TTC549 (cell line): ENCODE results near the gene MIEF1.

ENCODE experiments used
- FAIRE-seq: peaks from 2 replicates; lab custom pipeline; 2012; peaks lifted over from hg19 to GRCh38; lab: Jason Lieb, UNC

Gene MIEF1

GRCh38 chr22:39502109-39502788, at the start of gene MIEF1:
MIEF1 (plus strand) TSS chr22:39502290; CDS start chr22:39511295, 9,005 bp downstream.
- FAIRE-seq = peak; percentile 79

- FAIRE-seq = no peak
Measured at GRCh38 chr22:39452740-39453040, 49.4 kb upstream of the MIEF1 start.

- FAIRE-seq = no peak
Measured at GRCh38 chr22:39453765-39454378, 48.2 kb upstream of the MIEF1 start.

GRCh38 chr22:39454385-39454871, 47.7 kb upstream of the MIEF1 start:
- no peak for FAIRE-seq

- no peak for FAIRE-seq
Measured at GRCh38 chr22:39456522-39457197, 45.4 kb upstream of the MIEF1 start, which contains the start of gene MGAT3. MGAT3 (plus strand) TSS chr22:39457012; CDS start chr22:39487348, 30,336 bp downstream.

GRCh38 chr22:39457198-39457555, 44.9 kb upstream of the MIEF1 start:
- FAIRE-seq = no peak

- FAIRE-seq = no peak
Measured at GRCh38 chr22:39457556-39458443, 44.3 kb upstream of the MIEF1 start.

- no peak for FAIRE-seq
Measured at GRCh38 chr22:39458444-39459083, 43.5 kb upstream of the MIEF1 start.

- FAIRE-seq = no peak
Measured at GRCh38 chr22:39459681-39460080, 42.4 kb upstream of the MIEF1 start.

- no peak for FAIRE-seq
Measured at GRCh38 chr22:39462443-39463221, 39.5 kb upstream of the MIEF1 start.

GRCh38 chr22:39463277-39463676, 38.8 kb upstream of the MIEF1 start:
- no peak for FAIRE-seq

- FAIRE-seq = no peak
Measured at GRCh38 chr22:39463931-39464390, 38.1 kb upstream of the MIEF1 start.

- no peak for FAIRE-seq
Measured at GRCh38 chr22:39466228-39467006, 35.7 kb upstream of the MIEF1 start.

GRCh38 chr22:39467390-39467895, 34.6 kb upstream of the MIEF1 start:
- FAIRE-seq = no peak

GRCh38 chr22:39468487-39469325, 33.4 kb upstream of the MIEF1 start:
- no peak for FAIRE-seq

- no peak for FAIRE-seq
Measured at GRCh38 chr22:39469326-39469680, 32.8 kb upstream of the MIEF1 start.

- FAIRE-seq = no peak
Measured at GRCh38 chr22:39469681-39470450, 32.2 kb upstream of the MIEF1 start.
